ENCODE results near the gene NEK3.
"Not testable (repeated sequence)": the region's sequence is repeated elsewhere in the genome, so short reads cannot be mapped to it uniquely, and the experiment has no call there.

The NEK3 gene

DNA sequence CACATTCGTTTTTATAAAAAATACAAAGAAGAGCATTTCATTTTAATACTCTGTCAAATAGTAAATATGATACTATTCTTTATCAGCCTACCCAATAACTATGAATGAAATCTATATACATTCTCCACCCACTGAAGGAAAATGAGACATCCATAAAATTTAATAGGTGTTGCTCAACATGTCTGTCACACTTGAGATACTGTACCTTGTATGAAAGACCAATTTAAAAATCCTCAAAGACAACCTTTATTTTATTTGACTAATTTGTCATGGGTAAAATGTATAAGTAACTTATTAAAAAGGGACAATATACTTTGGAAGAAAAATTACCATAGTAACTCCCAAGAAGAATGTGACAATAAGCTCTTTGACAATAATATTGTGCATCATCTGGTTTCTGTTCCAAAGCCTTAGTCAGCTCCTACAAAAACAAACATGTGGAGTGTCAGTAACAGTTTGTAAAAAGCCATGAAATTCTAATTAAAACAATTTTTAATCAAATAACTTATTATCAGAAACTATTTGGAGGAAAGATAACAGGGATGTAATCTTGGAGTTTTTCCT is 11.5 kb upstream of the NEK3 start:
- DNase-seq (ENCODE audit: low read depth): not testable (repeated sequence)

- DNase-seq (ENCODE audit: low read depth): no peak
These were observed 10.4 kb upstream of the NEK3 start for GRCh38 chr13:52169839-52170238.

DNA sequence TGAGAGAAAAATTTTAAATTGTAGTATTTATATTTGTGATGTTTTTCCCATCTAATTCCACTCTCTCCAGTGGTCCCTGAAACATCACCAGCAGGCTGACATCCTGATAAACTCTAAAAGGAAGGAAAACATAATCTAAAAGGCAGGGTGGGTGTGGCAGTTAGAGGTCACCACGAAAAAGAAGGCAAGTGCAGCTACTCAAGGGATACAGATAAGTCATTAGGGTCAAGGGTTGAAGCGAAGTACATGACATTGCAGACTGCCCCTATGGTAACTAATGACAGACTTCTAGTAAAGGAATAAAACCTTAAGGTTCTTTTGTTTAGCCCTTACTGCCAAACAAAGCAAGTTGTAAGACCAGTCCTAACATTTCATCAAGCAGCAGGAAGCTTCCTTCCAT is 6.0 kb upstream of the NEK3 start:
- DNase-seq (ENCODE audit: low read depth): no peak

DNA sequence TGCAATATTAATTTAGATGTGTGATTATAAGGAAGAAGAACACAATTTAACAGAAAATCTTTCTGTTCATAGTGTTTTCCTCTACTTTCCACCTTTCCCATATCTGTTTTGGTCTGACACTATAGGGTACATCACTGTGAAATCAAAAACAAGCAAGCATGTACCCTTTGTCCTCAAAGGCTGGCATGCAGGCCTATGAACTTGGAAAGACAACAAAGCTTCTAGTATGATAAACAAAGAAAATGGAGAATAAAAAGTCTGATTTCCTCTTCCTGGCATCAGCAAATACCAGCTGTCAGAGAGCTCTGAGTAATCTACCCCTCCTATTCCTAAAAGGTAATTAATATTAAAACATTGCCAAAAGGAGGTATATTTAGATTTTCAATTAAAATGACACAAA is 5.6 kb upstream of the NEK3 start:
- DNase-seq (ENCODE audit: low read depth): no peak

GRCh38 chr13:52163878-52164277 is 4.5 kb upstream of the NEK3 start:
- DNase-seq (ENCODE audit: low read depth): not testable (repeated sequence)

- DNase-seq (ENCODE audit: low read depth): no peak
These were observed 3.1 kb upstream of the NEK3 start for GRCh38 chr13:52162279-52163101.

DNA sequence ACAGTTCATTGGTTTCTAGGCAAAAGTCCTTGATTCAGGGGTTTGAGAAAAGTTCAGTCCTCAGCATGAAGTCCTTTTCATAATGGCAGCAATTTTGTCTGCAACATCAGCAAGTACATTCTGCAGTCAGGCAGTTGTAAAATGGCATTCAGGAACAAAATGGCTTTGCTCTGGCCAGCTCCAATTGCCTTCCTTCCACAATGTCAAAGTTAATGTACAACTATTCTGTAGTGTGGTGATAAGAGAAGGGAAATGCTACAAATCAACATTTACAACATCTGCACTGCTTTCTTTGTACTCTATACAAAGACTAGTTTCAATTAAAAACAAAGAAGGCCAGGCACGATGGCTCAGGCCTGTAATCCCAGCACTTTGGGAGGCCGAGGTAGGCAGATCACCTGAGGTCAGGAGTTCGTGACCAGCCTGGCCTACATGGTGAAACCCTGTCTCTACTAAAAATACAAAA is 1.8 kb upstream of the NEK3 start:
- DNase-seq (ENCODE audit: low read depth): no peak

GRCh38 chr13:52160506-52160905 is 1.1 kb upstream of the NEK3 start:
- DNase-seq (ENCODE audit: low read depth): no peak

- DNase-seq (ENCODE audit: low read depth): no peak
These were observed 656 bp upstream of the NEK3 start for GRCh38 chr13:52160053-52160452.

GRCh38 chr13:52158629-52159158 is 703 bp downstream of the NEK3 start:
- DNase-seq (ENCODE audit: low read depth): peak; percentile 18

GRCh38 chr13:52156724-52157261 is 2.6 kb downstream of the NEK3 start:
- no peak for DNase-seq (ENCODE audit: low read depth)

DNA sequence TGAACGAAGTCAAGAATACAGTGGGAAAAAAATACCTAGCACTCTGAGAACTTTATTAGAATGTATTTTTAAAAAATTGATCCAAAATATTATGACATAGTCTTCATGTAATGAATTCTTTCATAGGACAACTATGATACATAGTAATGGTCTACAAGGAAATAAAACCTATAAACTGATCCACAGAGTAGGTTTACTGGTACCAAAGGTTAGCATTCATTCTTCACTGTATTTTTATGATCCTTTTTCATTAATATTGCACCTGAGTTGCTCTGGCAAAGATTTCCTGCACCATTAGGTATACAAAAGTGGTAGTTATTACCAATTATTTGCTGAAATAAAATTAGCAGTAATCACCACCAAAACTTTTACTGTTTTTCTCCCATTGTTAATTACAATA is 4.2 kb downstream of the NEK3 start:
- DNase-seq (ENCODE audit: low read depth): no peak

DNA sequence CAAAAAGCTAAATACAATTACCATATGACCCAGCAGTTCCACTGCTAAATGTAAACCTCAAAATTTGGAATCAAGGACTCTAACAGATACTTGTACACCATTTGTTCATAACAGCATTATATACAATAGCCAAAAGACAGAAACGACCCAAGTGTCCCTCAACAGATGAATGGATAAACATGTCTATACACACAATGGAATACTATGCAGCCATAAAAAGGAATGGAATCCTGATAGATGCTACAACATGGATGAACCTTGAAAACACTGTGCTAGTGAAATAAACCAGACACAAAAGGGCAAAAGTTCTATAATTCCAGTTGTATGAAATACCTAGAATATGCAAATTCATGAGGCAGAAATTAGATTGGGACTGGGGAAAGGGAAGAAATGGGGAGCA is 12.2 kb downstream of the NEK3 start:
- DNase-seq (ENCODE audit: low read depth): no peak

- no peak for DNase-seq (ENCODE audit: low read depth)
These were observed 18.1 kb downstream of the NEK3 start for GRCh38 chr13:52141299-52141698.

- DNase-seq (ENCODE audit: low read depth): no peak
These were observed 21.9 kb downstream of the NEK3 start for GRCh38 chr13:52137489-52137888.

DNA sequence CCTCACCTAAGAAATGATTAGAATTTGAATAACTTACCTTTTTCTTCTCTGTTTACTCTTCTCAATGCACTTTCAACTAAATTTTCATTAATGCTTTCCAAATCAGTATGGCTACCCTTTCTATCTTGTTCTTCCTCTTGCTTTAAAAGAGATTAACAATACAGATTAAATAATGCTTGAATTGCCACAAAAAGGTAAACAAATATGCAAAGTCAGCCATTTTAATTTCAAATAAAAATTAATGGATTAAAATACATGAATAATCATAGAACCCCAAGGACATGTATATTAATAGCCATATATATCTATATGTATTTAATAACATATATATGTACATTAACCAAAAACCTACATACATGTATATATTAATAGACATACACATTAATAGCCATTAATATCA is 22.6 kb downstream of the NEK3 start:
- no peak for DNase-seq (ENCODE audit: low read depth)

DNA sequence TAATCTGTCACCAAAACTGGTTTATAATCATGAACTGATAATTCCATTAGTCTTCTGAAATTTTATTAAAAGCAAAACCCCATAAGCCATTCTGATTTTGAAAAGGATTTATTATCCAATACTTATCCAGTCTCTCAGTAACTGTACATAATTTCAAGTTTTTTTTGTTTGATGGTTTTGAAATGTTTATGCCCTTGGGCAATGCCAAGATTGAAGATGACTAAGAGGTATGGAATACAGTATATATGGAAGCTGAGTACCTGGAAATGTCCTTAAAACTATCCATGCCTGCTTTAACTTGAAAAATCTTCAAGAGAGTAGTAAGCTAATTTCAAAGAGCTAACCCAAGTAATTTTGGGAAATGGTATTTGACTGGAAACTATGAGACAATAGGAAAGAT is 28.8 kb downstream of the NEK3 start:
- no peak for DNase-seq (ENCODE audit: low read depth)

- peak; percentile 13 for DNase-seq (ENCODE audit: low read depth)
These were observed 30.4 kb downstream of the NEK3 start, which contains the start of gene NEK5 for GRCh38 chr13:52128714-52129700. TSS of gene NEK5 (minus strand) at chr13:52129073. CDS start at chr13:52127482, 1,591 bp downstream.

DNA sequence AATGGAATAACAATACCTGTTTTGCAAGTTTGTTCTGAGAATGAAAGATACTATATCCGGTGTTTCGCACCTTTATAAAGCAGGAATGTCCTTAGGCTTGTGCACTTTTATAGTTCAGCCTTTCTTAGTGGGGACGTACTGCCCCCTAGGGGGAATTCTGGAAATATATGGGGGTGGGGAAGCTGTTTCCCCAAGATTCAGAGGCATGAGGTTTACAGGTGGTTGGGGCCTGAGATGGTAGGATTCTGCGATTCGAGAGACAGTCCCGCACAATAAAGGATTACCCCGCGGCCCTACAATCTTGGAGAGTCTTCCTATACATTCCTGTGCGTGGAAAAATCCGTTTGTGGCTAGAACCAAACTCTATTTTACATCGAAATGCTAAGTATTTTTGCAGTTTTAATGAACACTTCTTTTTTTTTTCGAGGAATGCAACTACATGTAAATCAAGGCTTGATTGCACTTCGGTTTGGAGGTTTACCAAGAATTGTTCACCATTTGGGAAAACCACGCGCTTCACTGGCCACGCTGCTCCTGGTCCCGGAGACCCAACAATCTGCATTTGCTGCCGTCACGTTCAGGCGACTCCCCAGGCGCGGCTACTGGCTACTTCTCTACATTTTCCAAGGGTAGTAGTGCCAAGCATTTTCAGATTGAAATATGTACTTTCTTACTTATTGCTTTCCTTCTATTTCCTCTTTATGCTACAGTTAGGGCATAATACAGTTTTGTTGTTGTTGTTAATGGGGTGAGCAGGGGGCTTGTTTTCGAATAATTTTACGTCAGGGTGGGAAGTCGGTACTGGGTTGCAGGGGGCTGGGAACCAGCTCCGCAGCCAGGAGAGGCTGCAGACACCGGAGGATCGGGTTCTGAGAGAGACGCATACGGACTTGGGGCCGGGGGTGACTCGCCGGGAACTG is 31.4 kb downstream of the NEK3 start:
- DNase-seq (ENCODE audit: low read depth): peak; percentile 42

- no peak for DNase-seq (ENCODE audit: low read depth)
These were observed 32.0 kb downstream of the NEK3 start for GRCh38 chr13:52127378-52127777.

DNA sequence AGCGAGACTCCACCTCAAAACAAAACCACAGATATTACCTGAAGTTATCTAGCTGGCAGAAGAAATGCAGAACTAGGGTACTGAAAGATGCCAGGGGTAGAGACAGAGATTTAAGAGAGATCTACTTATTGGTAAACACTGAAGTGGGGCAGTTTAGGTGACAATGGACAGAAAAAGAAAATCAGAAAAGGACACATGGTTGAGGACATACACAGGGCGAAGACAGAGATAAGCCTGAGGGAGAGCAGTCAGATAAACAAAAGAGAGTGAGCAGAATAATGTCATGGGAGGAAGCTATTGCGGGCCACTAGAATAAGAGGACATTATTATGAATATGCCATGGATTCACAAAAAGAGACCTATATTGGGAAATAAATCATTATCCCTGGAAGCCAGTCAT is 33.9 kb downstream of the NEK3 start:
- no peak for DNase-seq (ENCODE audit: low read depth)

Measured in fibroblast of the conjunctiva (primary cell).